Calu3 (cell line): Measurements from ENCODE around the gene KMO. TPM values are rescaled to one million over a fixed set of nuclear protein-coding genes. Genes with fewer than 3 reads are reported as not detected.

Source experiments
- BruUV-seq: library from RNA; stranded (reverse); fragments of 400-500 nt; replicated peaks from 2 replicates; lab custom pipeline; 2021; lab: Mats Ljungman, UMichigan
- CTCF ChIA-PET: fragments of 300-600 bp; sonication (Branson Sonifier 250); formaldehyde crosslinking; loops from one replicate; lab custom pipeline; 2022; ENCODE audit warnings: antibody characterized with exemption; lab: Charles Lee
- DNase-seq: peaks from one replicate; pipeline ENCODE4 v3.0.0; 2022
- H3K27ac Mint-ChIP-seq: one replicate; pipeline ENCODE4 v1.8.0; 2022; ENCODE audit warnings: mixed read lengths; ENCODE audit not compliant: unreplicated experiment
- H3K27me3 Mint-ChIP-seq: one replicate; pipeline ENCODE4 v1.8.0; 2022; ENCODE audit warnings: mixed read lengths; ENCODE audit not compliant: unreplicated experiment
- H3K36me3 Mint-ChIP-seq: one replicate; pipeline ENCODE4 v1.8.0; 2022; ENCODE audit warnings: mild to moderate bottlenecking, moderate library complexity, mixed read lengths; ENCODE audit not compliant: insufficient read depth, unreplicated experiment
- H3K4me1 Mint-ChIP-seq: one replicate; pipeline ENCODE4 v1.8.0; 2022; ENCODE audit warnings: mild to moderate bottlenecking, low read depth, mixed read lengths; ENCODE audit not compliant: unreplicated experiment
- H3K4me3 Mint-ChIP-seq: one replicate; pipeline ENCODE4 v1.8.0; 2022; ENCODE audit warnings: mild to moderate bottlenecking, low read depth, moderate library complexity, mixed read lengths; ENCODE audit not compliant: unreplicated experiment
- H3K9me3 Mint-ChIP-seq: one replicate; pipeline ENCODE4 v1.8.0; 2022; ENCODE audit warnings: low read depth, mixed read lengths; ENCODE audit not compliant: unreplicated experiment
- intact Hi-C: fragments of 100-400 bp; cut with micrococcal nuclease; formaldehyde crosslinking; loops from one replicate; pipeline ENCODE4 v1.10.0; 2022; ENCODE audit not compliant: unreplicated experiment
- total RNA-seq: library from RNA; stranded (reverse); gene quantifications from 2 replicates; pipeline ENCODE4 v1.2.3, GENCODE V29; 2022
- TF ChIP-seq, protein P1 (sequence below): fragments of 200-600 bp; IDR thresholded peaks from one replicate; pipeline ENCODE4 v1.8.0; 2022; ENCODE audit warnings: antibody characterized with exemption; ENCODE audit not compliant: unreplicated experiment

Gene KMO
- total RNA-seq, 1 experiment from 2014 or later, result 0.85 TPM

DNA sequence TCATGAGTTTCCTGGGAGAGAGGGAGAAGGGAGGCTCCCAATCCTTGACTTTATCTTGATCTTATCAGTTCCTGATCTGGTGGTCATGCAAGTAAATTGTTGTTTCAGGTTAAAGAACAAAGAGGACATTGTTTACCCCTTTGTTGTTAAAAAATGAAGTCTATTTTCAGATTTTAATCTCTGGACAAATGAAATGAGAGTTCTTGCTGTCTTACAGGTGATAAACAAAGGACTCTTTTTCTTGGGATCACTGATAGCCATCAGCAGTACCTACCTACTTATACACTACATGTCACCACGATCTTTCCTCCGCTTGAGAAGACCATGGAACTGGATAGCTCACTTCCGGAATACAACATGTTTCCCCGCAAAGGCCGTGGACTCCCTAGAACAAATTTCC is 59.6 kb downstream of the KMO start:
- Mint-ChIP-seq H3K4me3 (no peak overlapping the region), H3K27me3 (no peaks in the 10 kb centered on the region), H3K4me1 (peaks cover 31% of the 10 kb centered on the region), H3K36me3 (no peaks in the 10 kb centered on the region), H3K9me3 (no peaks in the 10 kb centered on the region), H3K27ac (peak overlapping the region; percentile 62)
- DNase-seq, result no peak
- no TSS peak for BruUV-seq
- intact Hi-C loops, result no loop called here
- CTCF ChIA-PET, result interaction anchor here (0.7 to 2.4 kb wide), 2 partner anchors 36 to 570 kb away, joined by 3 to 5 read pairs; no protein-coding TSS in a partner anchor
- TF ChIP-seq, protein P1, sequence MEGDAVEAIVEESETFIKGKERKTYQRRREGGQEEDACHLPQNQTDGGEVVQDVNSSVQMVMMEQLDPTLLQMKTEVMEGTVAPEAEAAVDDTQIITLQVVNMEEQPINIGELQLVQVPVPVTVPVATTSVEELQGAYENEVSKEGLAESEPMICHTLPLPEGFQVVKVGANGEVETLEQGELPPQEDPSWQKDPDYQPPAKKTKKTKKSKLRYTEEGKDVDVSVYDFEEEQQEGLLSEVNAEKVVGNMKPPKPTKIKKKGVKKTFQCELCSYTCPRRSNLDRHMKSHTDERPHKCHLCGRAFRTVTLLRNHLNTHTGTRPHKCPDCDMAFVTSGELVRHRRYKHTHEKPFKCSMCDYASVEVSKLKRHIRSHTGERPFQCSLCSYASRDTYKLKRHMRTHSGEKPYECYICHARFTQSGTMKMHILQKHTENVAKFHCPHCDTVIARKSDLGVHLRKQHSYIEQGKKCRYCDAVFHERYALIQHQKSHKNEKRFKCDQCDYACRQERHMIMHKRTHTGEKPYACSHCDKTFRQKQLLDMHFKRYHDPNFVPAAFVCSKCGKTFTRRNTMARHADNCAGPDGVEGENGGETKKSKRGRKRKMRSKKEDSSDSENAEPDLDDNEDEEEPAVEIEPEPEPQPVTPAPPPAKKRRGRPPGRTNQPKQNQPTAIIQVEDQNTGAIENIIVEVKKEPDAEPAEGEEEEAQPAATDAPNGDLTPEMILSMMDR, result no peak

DNA sequence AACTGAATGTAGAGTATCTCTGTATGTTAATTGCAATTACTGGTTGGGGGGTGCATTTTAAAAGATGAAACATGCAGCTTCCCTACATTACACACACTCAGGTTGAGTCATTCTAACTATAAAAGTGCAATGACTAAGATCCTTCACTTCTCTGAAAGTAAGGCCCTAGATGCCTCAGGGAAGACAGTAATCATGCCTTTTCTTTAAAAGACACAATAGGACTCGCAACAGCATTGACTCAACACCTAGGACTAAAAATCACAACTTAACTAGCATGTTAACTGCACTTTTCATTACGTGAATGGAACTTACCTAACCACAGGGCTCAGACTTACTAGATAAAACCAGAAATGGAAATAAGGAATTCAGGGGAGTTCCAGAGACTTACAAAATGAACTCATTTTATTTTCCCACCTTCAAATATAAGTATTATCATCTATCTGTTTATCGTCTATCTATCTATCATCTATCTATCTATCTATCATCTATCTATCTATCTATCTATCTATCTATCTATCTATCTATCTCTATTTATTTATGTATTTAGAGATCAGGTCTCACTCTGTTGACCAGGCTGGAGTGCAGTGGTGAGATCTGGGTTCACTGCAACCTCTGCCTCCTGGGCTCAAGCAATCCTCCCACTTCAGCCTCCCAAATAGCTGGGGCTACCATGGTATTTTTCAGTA is 60.2 kb downstream of the KMO start:
- CTCF ChIA-PET, result interaction anchor here (2.4 kb wide), 1 partner anchor 37 kb away, joined by 5 read pairs; no protein-coding TSS in a partner anchor
- intact Hi-C loops, result no loop called here
- H3K36me3 Mint-ChIP-seq, result no peaks in the 10 kb centered on the region
- H3K4me3 Mint-ChIP-seq, result no peak overlapping the region
- peaks cover 31% of the 10 kb centered on the region for H3K4me1 Mint-ChIP-seq
- H3K27ac Mint-ChIP-seq, result peak overlapping the region; percentile 62
- H3K9me3 Mint-ChIP-seq, result no peaks in the 10 kb centered on the region
- TF ChIP-seq, protein P1, result no peak
- H3K27me3 Mint-ChIP-seq, result no peaks in the 10 kb centered on the region
- no peak for DNase-seq
- no TSS peak for BruUV-seq

DNA sequence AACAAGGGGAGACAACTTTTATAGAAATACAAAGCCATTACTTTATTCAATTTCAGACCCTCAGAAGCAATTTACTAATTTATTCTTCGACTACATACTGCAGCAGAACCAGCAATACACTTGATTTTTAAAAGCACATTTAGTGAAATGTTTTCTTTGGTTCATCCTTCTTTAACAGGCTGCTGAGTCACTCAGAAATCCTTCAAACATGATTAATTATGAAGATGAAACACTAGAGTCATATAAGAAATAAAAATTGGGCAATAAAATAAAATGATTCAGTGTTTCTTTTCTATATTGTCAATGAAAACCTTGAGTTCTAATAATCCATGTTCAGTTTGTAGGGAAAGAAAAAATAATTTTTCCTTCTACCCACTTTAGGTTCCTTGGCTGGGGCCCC is 61.0 kb downstream of the KMO start:
- Mint-ChIP-seq H3K4me3 (no peak overlapping the region), H3K27ac (no peak overlapping the region), H3K9me3 (no peaks in the 10 kb centered on the region), H3K27me3 (no peaks in the 10 kb centered on the region), H3K36me3 (no peaks in the 10 kb centered on the region), H3K4me1 (peaks cover 31% of the 10 kb centered on the region)
- TF ChIP-seq, protein P1, result no peak
- no peak for DNase-seq
- CTCF ChIA-PET, result no interaction called here
- no TSS peak for BruUV-seq
- intact Hi-C loops, result no loop called here

DNA sequence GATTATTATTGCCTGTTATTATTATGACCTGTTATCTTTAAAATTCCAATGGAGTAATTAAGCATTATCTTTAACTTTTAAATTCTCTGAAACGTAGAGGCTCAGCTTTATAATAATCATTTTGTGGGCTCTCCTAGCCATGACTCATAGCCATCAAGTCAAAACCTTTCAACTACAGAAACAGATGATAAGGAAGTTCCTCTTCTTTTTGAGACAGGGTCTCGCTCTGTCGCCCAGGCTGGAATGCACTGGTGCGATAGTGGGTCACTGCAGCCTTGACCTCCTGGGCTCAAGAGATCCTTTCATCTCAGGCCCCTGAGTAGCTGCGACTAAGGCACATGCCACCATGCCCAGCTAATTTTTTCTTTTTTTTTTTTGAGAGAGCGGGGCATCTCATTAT is 64.5 kb downstream of the KMO start:
- Mint-ChIP-seq H3K4me1 (peaks cover 29% of the 10 kb centered on the region), H3K27ac (no peak overlapping the region), H3K9me3 (no peaks in the 10 kb centered on the region), H3K27me3 (no peaks in the 10 kb centered on the region), H3K4me3 (no peak overlapping the region), H3K36me3 (no peaks in the 10 kb centered on the region)
- intact Hi-C loops, result no loop called here
- DNase-seq, result no peak
- CTCF ChIA-PET, result no interaction called here
- TF ChIP-seq, protein P1, result no peak
- no TSS peak for BruUV-seq
